Measurements from ENCODE around the gene YEATS2. TPM values are rescaled to one million over a fixed set of nuclear protein-coding genes. Genes with fewer than 3 reads are reported as not detected.

YEATS2 gene
- total and polyA plus RNA-seq, 2 experiments from 2014 or later = 15.2 to 72.8 TPM

- Mint-ChIP-seq H3K4me3 (no peak overlapping the region), H3K27me3 (ENCODE audit: insufficient read depth, low read depth, poor library complexity) (peaks cover under 1% of the 10 kb centered on the region), H3K4me1 (no peaks in the 10 kb centered on the region), H3K27ac (no peak overlapping the region), H3K9me3 (no peaks in the 10 kb centered on the region; the same call in 2 of the 3 replicates), H3K36me3 (ENCODE audit: low read depth) (peaks cover 56% of the 10 kb centered on the region)
- TF ChIP-seq EZH2phosphoT487 (IDR thresholded peaks at IDR 0.05; ENCODE audit: unreplicated experiment) (no peak), ZNF114 (CRISPR knock-in tag; IDR thresholded peaks at IDR 0.05) (no peak), STAT1 (IDR thresholded peaks at IDR 0.05; ENCODE audit: unreplicated experiment) (no peak), JUNB (IDR thresholded peaks at IDR 0.05; ENCODE audit: unreplicated experiment) (no peak), ETS1 (IDR thresholded peaks at IDR 0.05) (no peak), CTCF (conservative IDR thresholded peaks at IDR 0.05; ENCODE audit: low read depth in 2 of 2) (no peak), POLR2AphosphoS5 (IDR thresholded peaks at IDR 0.05; ENCODE audit: low read depth) (no peak), CREB1 (CRISPR knock-in tag; IDR thresholded peaks at IDR 0.05; ENCODE audit: low read depth) (no peak), EZH2 (IDR thresholded peaks at IDR 0.05; ENCODE audit: low read depth, unreplicated experiment) (no peak), REST (IDR thresholded peaks at IDR 0.05; ENCODE audit: unreplicated experiment) (no peak), ZNF331 (CRISPR knock-in tag; IDR thresholded peaks at IDR 0.05; ENCODE audit: low read depth) (no peak), NANOG (IDR thresholded peaks at IDR 0.05; ENCODE audit: borderline replicate concordance) (no peak), ZNF462 (CRISPR knock-in tag; IDR thresholded peaks at IDR 0.05) (no peak)
- no peaks in the 10 kb centered on the region for H3K4me1 ChIP-seq (ENCODE audit: insufficient read depth)
- H3K4me2 ChIP-seq = no peak overlapping the region
- no peak overlapping the region for H3K27ac ChIP-seq (ENCODE audit: low read depth)
- H2AFZ ChIP-seq = no peak overlapping the region
- H3F3A ChIP-seq (replicated peaks; ENCODE audit: low read depth) = no peaks in the 10 kb centered on the region
- no peak for DNase-seq (ENCODE audit: low spot score)
- peaks cover 23% of the 10 kb centered on the region for H3K36me3 ChIP-seq (ENCODE audit: insufficient read depth)
- H3K27me3 ChIP-seq (ENCODE audit: insufficient read depth) = no peaks in the 10 kb centered on the region
- peaks cover 27% of the 10 kb centered on the region for H3K79me2 ChIP-seq (replicated peaks; ENCODE audit: insufficient read depth)
- no peaks in the 10 kb centered on the region for H3K9me2 ChIP-seq (ENCODE audit: insufficient read depth)
- no peak overlapping the region for H3K4me3 ChIP-seq
- ATAC-seq = no peak
- H4K20me1 ChIP-seq (replicated peaks; ENCODE audit: insufficient read depth) = no peaks in the 10 kb centered on the region; the same call in 1 of the 2 replicates
These were observed 156.9 kb downstream of the YEATS2 start for GRCh38 chr3:183854318-183855035.

All from GM23338 (cell line).